Activated T-cell treated with anti-CD3 and anti-CD28 coated beads for 48 hours (primary cell): ENCODE measurements around the gene OPA1.

Experiments
- DNase-seq: peaks from one replicate; pipeline ENCODE4 v3.0.0-alpha.2; 2020; ENCODE audit warnings: low read depth

The OPA1 gene

DNA sequence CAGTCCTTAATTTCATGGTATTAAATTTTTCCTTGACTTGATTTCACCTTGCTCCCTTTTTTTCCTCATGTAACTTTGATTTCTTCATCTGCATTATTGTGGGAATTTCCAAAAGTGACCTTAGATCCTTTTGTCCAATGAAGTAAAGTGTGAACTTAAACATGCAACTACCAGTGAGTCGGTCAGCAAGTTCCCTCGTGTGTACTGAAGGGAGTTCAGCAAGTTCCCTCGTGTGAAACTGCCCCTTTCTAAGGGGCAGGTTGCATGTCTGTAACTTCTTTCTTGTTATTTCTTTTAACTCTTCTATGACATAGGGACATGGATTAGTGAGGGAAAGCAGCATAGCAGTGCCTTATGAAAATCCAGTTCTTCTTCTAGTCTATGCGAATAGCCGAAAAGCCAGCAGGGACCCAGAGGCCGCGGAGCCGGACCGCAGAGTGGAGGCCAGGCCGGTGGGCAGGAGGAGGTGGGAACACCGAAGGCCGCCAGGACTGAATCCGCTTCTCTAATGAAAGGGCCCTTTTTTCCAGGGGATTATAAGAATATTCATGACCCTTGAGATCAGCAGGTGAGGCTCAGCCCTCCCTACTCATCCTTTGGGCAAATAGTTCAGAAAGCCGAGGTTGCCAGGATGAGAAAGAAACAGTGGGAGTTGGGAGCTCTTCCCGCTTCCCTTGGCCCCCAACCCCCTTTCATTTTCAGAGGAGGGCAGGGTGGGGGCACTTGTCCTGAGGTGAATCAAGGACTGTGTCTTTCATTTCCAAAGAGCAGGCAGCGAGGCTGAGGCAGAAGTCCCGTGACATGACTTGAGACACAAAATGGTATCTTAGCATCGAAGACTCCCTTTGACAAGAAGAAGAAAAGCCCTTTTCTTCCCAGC is 117.5 kb downstream of the OPA1 start:
- no peak for DNase-seq

DNA sequence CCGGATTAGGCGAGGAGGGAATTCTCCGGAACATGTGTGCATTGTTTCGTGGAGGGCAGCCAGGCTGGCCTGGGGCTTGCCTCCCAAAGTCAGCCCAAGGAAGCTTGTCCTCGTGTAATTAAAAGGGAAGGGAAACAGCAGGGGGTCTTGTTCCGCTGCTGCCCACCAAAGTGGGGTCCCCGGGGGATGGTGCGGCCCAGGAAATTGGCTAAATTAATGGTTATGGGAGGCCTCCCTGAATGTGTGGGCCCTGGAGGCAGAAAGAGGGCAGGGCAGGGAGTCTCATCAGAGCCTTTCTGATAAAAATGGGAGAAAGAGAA is 118.1 kb downstream of the OPA1 start:
- no peak for DNase-seq

DNA sequence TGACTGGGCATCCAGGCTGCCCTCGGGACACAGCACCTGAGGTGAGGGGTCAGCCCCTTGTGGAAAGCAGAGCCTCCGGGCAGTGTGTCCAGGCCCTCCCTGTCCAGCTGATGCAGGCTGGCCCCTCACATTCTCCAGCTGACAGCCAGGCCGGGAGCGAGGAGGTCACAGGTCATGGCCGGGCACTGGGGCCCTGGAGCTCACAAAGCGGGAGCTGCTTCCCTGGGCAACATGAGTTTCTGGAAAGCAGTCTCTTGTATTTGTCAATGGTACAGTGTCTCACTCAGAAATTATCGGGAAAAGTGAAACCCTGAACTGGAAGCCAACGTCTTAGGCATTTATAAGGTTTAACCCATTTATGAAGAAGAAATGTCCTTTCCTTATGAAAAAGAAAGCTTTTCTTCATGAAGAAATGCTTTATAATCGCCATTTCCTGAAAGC is 118.5 kb downstream of the OPA1 start:
- no peak for DNase-seq

DNA sequence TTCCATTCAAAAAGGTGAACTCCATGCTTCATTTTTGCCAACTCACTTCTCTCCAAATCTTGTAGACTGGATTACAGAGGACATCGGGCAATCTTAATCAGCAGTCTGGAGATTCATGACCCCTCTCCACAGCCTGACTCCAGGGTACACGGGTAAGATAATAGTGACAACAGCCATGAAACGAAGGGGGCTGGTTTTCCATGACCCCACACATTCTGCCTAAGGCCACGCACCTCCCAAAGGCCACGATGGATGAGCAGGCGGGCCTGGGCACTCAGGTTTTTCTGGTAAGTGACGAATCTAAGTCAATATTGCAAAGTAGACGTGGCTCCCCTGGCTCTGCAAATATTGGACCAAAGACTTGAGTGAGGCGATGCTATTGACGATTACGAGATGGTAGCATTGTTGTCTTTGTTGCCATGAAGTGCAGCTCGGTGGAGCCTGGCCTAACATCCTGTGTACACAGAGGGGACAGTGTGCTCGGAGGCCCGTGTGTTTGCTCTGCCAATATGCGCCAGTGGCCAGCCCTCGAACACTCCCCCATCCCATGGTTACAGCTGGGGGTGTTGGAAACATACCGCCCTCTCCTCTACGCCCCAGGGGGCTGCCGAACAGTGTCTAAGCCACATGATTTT is 119.1 kb downstream of the OPA1 start:
- DNase-seq, result no peak

DNA sequence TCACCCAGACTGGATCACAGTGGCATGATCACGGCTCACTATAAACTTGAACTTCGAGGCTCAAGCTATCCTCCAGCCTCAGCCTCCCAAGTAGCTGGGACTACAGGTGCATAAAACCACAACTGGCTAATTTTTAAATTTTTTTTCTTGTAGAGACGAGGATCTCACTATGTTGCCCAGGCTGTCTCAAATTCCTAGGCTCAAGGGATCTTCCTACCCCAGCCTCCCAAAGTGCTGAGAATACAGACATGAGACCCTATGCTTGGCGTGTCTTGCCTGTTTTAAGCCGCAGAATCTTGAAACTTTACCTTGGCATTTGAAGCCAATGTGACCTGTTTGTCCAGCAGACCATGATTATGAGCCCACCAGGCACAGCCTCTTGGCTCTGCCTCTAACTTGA is 119.9 kb downstream of the OPA1 start:
- DNase-seq, result no peak

DNA sequence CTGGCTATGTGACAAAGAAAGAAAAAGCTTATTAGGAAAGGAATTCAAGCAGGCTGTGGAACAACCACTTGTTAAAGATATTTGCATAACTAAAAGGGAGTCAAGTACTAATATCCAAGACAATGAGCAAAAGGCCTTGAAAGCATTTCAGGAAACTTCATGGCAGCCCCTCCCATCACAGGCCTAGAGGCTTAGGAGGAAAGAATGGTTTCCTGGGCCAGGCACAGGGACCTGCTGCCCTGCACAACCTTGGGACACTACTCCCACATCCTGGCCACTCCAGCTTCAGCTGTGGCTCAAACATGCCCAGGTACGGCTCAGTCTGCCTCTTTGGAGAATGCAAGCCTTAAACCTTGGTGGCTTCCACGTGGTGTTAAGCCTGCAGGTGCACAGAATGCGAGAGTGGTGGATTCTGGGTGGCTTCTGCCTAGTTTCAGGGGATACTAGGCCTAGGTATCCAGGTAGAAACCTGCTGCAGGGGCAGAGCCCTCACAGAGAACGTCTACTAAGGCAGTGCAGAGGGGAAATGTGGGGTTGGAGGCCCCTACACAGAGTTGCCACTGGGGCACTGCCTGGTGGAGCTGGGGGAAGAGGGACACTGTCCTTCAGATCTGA is 121.6 kb downstream of the OPA1 start:
- no peak for DNase-seq

GRCh38 chr3:193716150-193716549 is 123.1 kb downstream of the OPA1 start:
- DNase-seq, result no peak

DNA sequence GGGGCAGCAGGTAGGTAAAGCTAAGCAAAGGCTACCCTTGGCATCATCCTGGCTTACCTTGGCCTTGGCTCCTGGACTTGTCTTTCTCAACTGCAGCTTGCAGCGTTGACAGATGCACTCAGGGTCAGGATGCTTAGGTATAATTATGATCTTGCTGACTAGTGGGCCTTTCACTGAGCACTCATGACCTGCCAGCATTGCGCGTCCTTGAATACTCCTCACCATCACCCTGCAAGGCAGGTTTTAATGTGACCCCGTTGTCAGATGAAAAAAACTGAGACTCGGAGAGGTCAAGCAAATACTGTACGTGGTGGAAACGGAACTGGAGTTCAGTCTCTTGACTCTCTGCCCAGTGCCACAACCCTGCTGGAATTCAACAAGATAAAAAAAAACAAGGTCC is 126.7 kb downstream of the OPA1 start:
- no peak for DNase-seq

GRCh38 chr3:193720169-193720568 is 127.2 kb downstream of the OPA1 start:
- DNase-seq, result no peak

DNA sequence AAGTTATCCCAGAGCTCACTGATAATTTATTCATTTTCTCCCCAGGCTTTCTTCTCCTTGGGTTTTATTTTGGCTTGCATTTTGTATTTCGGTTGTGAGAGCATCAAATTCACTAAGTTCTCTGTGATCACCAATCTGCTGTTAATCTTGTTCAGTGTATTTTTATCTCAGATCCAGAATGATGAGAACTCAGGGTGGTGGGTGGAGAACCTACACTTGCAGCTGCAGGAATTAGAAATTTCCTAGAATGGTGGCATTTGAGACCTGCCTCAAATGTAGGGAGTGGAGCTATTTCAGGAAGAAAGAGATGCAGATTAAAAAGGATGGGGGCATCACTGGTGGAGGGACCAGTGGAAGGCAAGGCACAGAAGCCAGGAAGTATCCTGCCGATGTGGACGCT is 129.6 kb downstream of the OPA1 start:
- no peak for DNase-seq

DNA sequence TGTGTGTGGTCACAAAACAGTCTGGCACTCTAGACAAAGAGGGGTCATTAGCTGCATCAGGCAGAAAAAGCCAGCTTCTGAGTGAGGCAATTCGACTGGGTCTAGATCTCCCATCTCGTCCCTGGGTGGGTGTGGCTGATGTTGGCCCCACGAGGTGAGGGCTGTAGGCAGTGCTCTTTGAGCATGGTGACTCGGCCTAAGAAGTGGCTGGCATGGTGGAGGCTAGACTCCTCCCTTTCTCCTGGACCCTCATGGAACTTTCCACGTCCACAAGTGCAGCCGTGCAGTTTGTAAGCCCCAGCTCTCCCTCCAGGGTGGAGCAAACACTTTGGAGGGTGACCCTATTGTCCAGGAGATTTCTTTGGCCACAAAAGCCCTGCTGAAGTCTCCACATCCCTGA is 134.1 kb downstream of the OPA1 start:
- no peak for DNase-seq

GRCh38 chr3:193728429-193729087 is 135.6 kb downstream of the OPA1 start:
- no peak for DNase-seq

- DNase-seq, result no peak
These were observed 136.1 kb downstream of the OPA1 start for GRCh38 chr3:193729088-193729465.

- no peak for DNase-seq
These were observed 136.6 kb downstream of the OPA1 start for GRCh38 chr3:193729601-193730000.

- no peak for DNase-seq
These were observed 137.5 kb downstream of the OPA1 start for GRCh38 chr3:193730511-193730910.

- DNase-seq, result no peak
These were observed 138.0 kb downstream of the OPA1 start for GRCh38 chr3:193730976-193731375.

- DNase-seq, result no peak
These were observed 138.6 kb downstream of the OPA1 start for GRCh38 chr3:193731656-193732055.

- no peak for DNase-seq
These were observed 139.4 kb downstream of the OPA1 start for GRCh38 chr3:193732391-193732790.

- no peak for DNase-seq
These were observed 139.8 kb downstream of the OPA1 start for GRCh38 chr3:193732827-193733226.

DNA sequence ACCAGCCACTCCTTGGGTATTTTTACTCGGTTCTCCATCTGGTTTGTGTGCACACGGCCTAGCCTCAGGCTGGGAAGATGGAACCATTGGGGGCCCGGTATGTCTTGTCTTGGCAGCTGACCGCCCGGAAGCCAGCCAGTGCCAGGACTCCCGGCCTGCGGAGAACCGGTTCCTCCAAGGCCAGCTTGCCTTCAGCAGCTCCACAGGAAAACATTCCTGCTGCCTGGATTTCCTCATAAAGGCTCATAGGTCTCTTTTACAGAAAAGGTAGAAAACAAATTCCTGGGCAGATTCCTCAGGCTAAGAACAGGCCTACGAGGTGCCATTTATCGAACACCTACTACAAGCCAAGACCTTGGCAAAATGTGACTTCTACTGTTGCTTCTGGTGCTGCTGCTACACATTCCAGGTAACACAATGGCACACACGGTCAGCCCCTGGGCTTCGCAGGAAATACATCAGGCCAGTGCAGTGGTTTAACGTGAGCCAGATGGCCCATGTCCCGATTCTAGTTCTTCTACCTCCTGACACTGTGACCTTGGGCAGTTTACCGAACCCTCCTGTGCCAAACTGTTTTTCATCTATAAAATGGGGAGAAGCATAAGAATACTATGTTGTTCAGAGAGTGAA is 141.8 kb downstream of the OPA1 start:
- no peak for DNase-seq

DNA sequence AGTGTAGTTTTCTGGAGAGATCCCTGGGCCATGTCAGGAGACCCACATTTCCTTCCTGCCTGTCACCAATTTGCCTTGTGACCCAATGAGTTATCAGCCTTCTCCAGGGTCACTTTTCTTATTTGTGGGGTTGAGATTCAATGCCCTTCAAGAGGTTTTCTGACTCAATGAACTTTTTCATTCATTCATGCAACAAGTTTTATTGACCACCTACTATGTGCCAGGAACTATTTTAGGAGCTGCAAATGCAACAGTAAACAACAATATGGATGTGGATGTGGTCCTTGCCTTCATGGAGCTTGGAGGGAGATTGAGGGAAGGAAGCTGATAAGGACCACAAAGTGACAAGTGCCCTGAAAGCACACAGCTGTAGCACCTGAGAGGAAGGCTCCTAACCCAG is 142.8 kb downstream of the OPA1 start:
- DNase-seq, result no peak

DNA sequence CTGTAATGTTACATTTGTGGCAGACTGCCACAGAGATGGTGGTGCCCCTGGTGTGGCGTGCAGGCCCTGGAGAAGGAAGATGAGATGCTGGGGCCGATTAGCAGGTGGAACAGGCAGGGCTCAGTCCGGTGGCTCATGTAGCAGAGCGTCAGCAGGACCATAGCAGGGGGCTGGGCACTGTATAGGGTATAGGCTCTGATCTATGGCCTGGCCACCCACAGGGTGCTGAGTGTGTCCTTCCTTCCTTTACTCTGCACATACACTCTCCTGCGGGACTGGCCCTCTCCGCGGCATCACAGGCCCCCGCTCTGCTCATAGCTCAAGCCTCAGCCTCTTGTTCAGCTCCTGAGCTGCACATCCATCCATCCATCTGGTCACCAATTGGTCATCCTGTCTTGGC is 143.6 kb downstream of the OPA1 start:
- no peak for DNase-seq
